H1 (cell line): ENCODE data around the gene RENBP. TPM values are rescaled to one million over a fixed set of nuclear protein-coding genes. Genes with fewer than 3 reads are reported as not detected.

Experiments used
- EZH2 ChIP-seq: fragments of 200-600 bp; sonication (generic); IDR thresholded peaks from 2 replicates; pipeline ENCODE4 v1.7.1; 2012; ENCODE audit warnings: low read depth, mild to moderate bottlenecking, moderate library complexity, low read length, inconsistent platforms; ENCODE audit not compliant: severe bottlenecking
- GABPA ChIP-seq: IDR thresholded peaks from 2 replicates; pipeline ENCODE4 v1.6.1; 2011; ENCODE audit warnings: mild to moderate bottlenecking, low read length, moderate library complexity, borderline replicate concordance; ENCODE audit not compliant: insufficient read depth
- KDM5A ChIP-seq: fragments of 200-600 bp; IDR thresholded peaks from 2 replicates; pipeline ENCODE4 v1.7.1; 2012; ENCODE audit warnings: mild to moderate bottlenecking, low read length, inconsistent platforms, mixed read lengths
- NANOG ChIP-seq: IDR thresholded peaks from 2 replicates; pipeline ENCODE4 v1.6.1; 2011; ENCODE audit warnings: low read length, low read depth, mild to moderate bottlenecking, inconsistent platforms; ENCODE audit not compliant: insufficient read depth, poor library complexity, severe bottlenecking
- NRF1 ChIP-seq: IDR thresholded peaks from 2 replicates; pipeline ENCODE4 v1.6.1; 2011; ENCODE audit warnings: mild to moderate bottlenecking, low read depth, low read length, improper control_type of control experiment
- POLR2AphosphoS5 ChIP-seq: IDR thresholded peaks from 2 replicates; pipeline ENCODE4 v1.6.1; 2011; ENCODE audit warnings: low read depth, low read length
- RBBP5 ChIP-seq: IDR thresholded peaks from 2 replicates; pipeline ENCODE4 v1.7.1; 2012; ENCODE audit warnings: low read depth, mild to moderate bottlenecking, inconsistent platforms, low read length, moderate library complexity, borderline replicate concordance
- YY1 ChIP-seq: IDR thresholded peaks from 2 replicates; pipeline ENCODE4 v1.6.1; 2011; ENCODE audit warnings: low read depth, mild to moderate bottlenecking, low read length
- polyA plus RNA-seq, 7 experiments: library from polyadenylated mRNA; depleted of rRNA in 3 of 7; stranded (reverse) in 5 of 7; unstranded in 2 of 7; fragments of >200 nt in 5 of 7; fragments of 200-250 nt in 2 of 7; gene quantifications; 1 replicate in 5 of 7; 2 replicates in 1 of 7; 4 replicates in 1 of 7; pipeline versions ENCODE4 v1.2.1 to v1.2.3, GENCODE V29; 2011 to 2013; ENCODE audit warnings: missing spikeins in 2 of 7, mixed read lengths in 2 of 7
- total RNA-seq: library from RNA; stranded (reverse); fragmentation: NEBNext Ultra II Directional; extraction: Animal tissue kit (Norgen Biotek cat#: 25700); gene quantifications from 2 replicates; pipeline ENCODE4 v1.2.1, GENCODE V29; 2021
- TF ChIP-seq, protein P1 (sequence below): IDR thresholded peaks from 2 replicates; pipeline ENCODE4 v1.6.1; 2011; ENCODE audit warnings: low read depth, mild to moderate bottlenecking, low read length; ENCODE audit not compliant: insufficient read depth

The RENBP gene
- total and polyA plus RNA-seq, 2 of the 8 experiments (the other 6 are each of a cell fraction or from before 2014, with no cell fraction given), result 12.4 to 21.8 TPM

GRCh38 chrX:153929576-153929975, 14.9 kb downstream of the RENBP start (continued):
- TF ChIP-seq, protein P1, sequence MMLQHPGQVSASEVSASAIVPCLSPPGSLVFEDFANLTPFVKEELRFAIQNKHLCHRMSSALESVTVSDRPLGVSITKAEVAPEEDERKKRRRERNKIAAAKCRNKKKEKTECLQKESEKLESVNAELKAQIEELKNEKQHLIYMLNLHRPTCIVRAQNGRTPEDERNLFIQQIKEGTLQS, result no peak
- TF ChIP-seq GABPA, result no peak
- TF ChIP-seq EZH2, result no peak
- TF ChIP-seq NRF1, result no peak
- TF ChIP-seq YY1, result no peak
- TF ChIP-seq NANOG, result no peak
- TF ChIP-seq POLR2AphosphoS5, result no peak
- TF ChIP-seq KDM5A, result no peak
- no peak for TF ChIP-seq RBBP5
